HG03095 (cell line): ENCODE results near the gene TBCB.
"Not testable (repeated sequence)": the region's sequence is repeated elsewhere in the genome, so short reads cannot be mapped to it uniquely, and the experiment has no call there.

Experiments used
- ATAC-seq: cut with Tn5 transposase; IDR thresholded peaks from one replicate; pipeline ENCODE4 v1.9.1; 2021; ENCODE audit warnings: moderate library complexity; ENCODE audit not compliant: unreplicated experiment

The TBCB gene

DNA sequence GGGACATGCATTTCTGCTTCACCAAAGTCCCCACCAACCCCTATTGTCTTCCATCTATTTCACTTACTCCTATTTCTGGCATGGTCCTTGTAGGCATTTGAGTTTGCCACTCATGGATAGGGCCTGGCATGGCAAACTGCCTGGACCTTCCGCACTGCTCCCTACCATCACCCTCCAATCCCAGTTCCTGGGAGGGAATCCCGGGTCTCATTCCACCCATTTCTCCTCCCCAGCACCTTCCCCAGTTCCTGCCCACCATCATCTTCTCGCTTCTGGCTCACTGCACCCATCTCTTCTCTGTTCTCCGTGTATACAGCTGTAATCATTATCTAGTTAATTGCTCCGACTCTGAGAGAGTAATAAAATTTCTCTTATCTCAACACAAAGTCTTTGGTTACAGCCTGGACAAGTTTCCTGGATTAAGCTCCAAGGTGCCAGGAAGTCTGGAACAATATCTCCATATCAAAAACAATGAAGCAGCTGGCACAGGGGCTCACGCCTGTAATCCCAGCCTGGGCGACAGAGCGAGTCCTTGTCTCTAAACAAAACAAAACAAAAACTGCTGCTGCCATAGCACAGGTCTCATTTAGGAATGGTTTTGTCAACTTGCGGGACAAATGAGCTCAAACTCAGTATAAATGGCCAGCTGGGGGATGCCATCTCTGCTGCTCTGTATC, 54.0 kb downstream of the TBCB start:
- ATAC-seq: no peak

- no peak for ATAC-seq
Measured at GRCh38 chr19:36172852-36173251, 57.6 kb downstream of the TBCB start.

DNA sequence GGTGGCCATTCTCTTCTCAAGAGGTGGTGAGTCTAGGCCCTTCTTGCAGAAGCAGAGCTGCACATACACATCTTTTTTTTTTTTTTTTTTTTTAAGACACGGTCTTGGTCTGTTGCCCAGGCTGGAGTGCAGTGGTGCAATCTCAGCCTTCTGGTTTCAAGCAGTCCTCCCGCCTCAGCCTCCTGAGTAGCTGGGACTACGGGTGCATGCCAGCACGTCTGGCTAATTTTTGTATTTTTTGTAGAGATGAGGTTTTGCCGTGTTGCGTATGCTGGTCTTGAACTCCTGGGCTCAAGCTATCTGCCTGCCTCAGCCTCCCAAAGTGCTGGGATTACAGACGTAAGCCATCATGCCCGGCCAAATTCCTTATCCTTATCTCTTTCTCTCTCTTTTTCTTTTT, 58.6 kb downstream of the TBCB start:
- ATAC-seq: not testable (repeated sequence)
